Body of pancreas (tissue), 4 donors: Measurements from ENCODE around the gene MYO1E.

Source experiments
- POLR2A ChIP-seq, 3 donors: fragments of 450-650 bp; IDR thresholded peaks; one replicate each; pipeline ENCODE4 v1.6.1; 2016; ENCODE audit warnings: antibody characterized with exemption in 3 of 3, mild to moderate bottlenecking in 2 of 3
- TF ChIP-seq, protein P1 (sequence below), 7 experiments: fragments of 450-650 bp in 4 of 7; fragments of 200-600 bp in 3 of 7; sonication (generic) in 3 of 7; IDR thresholded peaks; one replicate each; pipeline ENCODE4 v1.5.1; 2016 to 2019; ENCODE audit warnings: antibody characterized with exemption in 7 of 7

DNA sequence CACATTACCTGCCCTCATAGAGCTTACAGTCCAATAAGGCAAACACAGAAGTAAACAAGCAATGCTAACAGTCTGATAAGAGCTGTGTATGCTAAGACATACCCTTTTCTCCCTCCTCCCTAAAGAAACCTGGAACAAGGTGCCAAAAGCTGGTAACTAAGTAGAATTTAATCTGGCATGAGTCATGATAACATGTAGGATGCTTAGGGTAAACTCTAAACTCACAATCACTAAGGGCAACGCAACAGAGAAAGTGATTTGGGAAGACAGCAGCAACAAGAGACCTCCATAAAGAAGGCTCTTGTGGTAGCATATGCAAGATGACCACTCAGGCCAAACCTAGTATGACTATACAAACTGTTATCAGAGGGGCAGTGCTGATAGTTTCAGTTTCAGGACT is 55.5 kb downstream of the MYO1E start:
- TF ChIP-seq, protein P1, sequence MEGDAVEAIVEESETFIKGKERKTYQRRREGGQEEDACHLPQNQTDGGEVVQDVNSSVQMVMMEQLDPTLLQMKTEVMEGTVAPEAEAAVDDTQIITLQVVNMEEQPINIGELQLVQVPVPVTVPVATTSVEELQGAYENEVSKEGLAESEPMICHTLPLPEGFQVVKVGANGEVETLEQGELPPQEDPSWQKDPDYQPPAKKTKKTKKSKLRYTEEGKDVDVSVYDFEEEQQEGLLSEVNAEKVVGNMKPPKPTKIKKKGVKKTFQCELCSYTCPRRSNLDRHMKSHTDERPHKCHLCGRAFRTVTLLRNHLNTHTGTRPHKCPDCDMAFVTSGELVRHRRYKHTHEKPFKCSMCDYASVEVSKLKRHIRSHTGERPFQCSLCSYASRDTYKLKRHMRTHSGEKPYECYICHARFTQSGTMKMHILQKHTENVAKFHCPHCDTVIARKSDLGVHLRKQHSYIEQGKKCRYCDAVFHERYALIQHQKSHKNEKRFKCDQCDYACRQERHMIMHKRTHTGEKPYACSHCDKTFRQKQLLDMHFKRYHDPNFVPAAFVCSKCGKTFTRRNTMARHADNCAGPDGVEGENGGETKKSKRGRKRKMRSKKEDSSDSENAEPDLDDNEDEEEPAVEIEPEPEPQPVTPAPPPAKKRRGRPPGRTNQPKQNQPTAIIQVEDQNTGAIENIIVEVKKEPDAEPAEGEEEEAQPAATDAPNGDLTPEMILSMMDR (IDR thresholded peaks at IDR 0.05): no peak
- TF ChIP-seq POLR2A (IDR thresholded peaks at IDR 0.05): no peak
